HepG2 (cell line): Measurements from ENCODE around the gene TBL3. TPM values are rescaled to one million over a fixed set of nuclear protein-coding genes. Genes with fewer than 3 reads are reported as not detected.
A peak's percentile ranks its signal among the peaks of the same experiment; 100 is the strongest.

Source experiments
- AGO2 ChIP-seq: fragments of 200-400 bp; formaldehyde crosslinking; optimal IDR thresholded peaks from 2 replicates; pipeline ENCODE3; 2017; ENCODE audit warnings: mild to moderate bottlenecking, low read depth, low read length, moderate library complexity
- ASH2L ChIP-seq: fragments of 300-600, 200-600 bp; sonication (generic); IDR thresholded peaks from 2 replicates; pipeline ENCODE4 v1.7.0; 2017; ENCODE audit warnings: low read depth, mild to moderate bottlenecking, moderate library complexity, mixed read lengths, low read length; ENCODE audit not compliant: insufficient read length
- CBFB ChIP-seq: sonication (generic); formaldehyde crosslinking; IDR thresholded peaks from 2 replicates; pipeline ENCODE4 v1.4.0; 2020; ENCODE audit warnings: missing genetic modification reagents
- CCAR2 ChIP-seq: fragments of 200-400 bp; formaldehyde crosslinking; optimal IDR thresholded peaks from 2 replicates; pipeline ENCODE3; 2018; ENCODE audit warnings: low read depth, mild to moderate bottlenecking, low read length, moderate library complexity
- EEA1 ChIP-seq: sonication (generic); formaldehyde crosslinking; IDR thresholded peaks from 2 replicates; pipeline ENCODE4 v1.5.1; 2020; ENCODE audit warnings: mild to moderate bottlenecking, missing genetic modification reagents, borderline replicate concordance
- MAX ChIP-seq: IDR thresholded peaks from 2 replicates; pipeline ENCODE4 v1.6.1; 2012; ENCODE audit warnings: inconsistent platforms
- MEIS2 ChIP-seq: sonication (generic); formaldehyde crosslinking; IDR thresholded peaks from 2 replicates; pipeline ENCODE4 v1.9.0; 2021; ENCODE audit warnings: mild to moderate bottlenecking, missing genetic modification reagents
- MZF1 ChIP-seq: sonication (generic); formaldehyde crosslinking; IDR thresholded peaks from 2 replicates; pipeline ENCODE4 v1.8.1; 2023; ENCODE audit warnings: mild to moderate bottlenecking, missing genetic modification reagents, borderline replicate concordance
- NFE2L2 ChIP-seq: fragments of 150-350 bp; IDR thresholded peaks from 2 replicates; pipeline ENCODE4 v1.6.1; 2014; ENCODE audit warnings: low read length
- NR1H2 ChIP-seq: sonication (generic); formaldehyde crosslinking; IDR thresholded peaks from 2 replicates; pipeline ENCODE4 v1.8.1; 2022; ENCODE audit warnings: low read depth, missing genetic modification reagents, borderline replicate concordance
- NR2F6 ChIP-seq, 2 experiments: IDR thresholded peaks; 2 replicates each; pipeline ENCODE4 v1.6.1; 2016; ENCODE audit warnings: antibody characterized with exemption in 1 of 2, mild to moderate bottlenecking in 1 of 2
- SALL2 ChIP-seq: sonication (generic); formaldehyde crosslinking; IDR thresholded peaks from 2 replicates; pipeline ENCODE4 v1.8.1; 2023; ENCODE audit warnings: mild to moderate bottlenecking, missing genetic modification reagents, inconsistent platforms
- SP1 ChIP-seq, 2 experiments: fragments of 450-650 bp in 1 of 2; sonication (generic) in 1 of 2; formaldehyde crosslinking in 1 of 2; IDR thresholded peaks; 2 replicates each; pipeline versions ENCODE4 v1.4.0 to v1.6.1; 2016 to 2020; ENCODE audit warnings: missing genetic modification reagents in 1 of 2
- TCF7 ChIP-seq: sonication (generic); IDR thresholded peaks from 2 replicates; pipeline ENCODE4 v1.6.1; 2016; ENCODE audit warnings: antibody characterized with exemption, low read depth
- THYN1 ChIP-seq: sonication (generic); formaldehyde crosslinking; IDR thresholded peaks from 2 replicates; pipeline ENCODE4 v1.8.1; 2023; ENCODE audit warnings: low read depth, mild to moderate bottlenecking, moderate library complexity, missing genetic modification reagents, borderline replicate concordance
- ZBTB2 ChIP-seq: sonication (generic); formaldehyde crosslinking; IDR thresholded peaks from 2 replicates; pipeline ENCODE4 v1.8.0; 2022; ENCODE audit warnings: low read depth, missing genetic modification reagents
- ZBTB39 ChIP-seq: sonication (generic); formaldehyde crosslinking; IDR thresholded peaks from 2 replicates; pipeline ENCODE4 v1.5.0; 2020; ENCODE audit warnings: missing genetic modification reagents
- ZEB1 ChIP-seq: IDR thresholded peaks from 2 replicates; pipeline ENCODE4 v1.6.1; 2012; ENCODE audit warnings: mild to moderate bottlenecking, low read depth, inconsistent platforms; ENCODE audit not compliant: insufficient replicate concordance
- ZFAT ChIP-seq: sonication (generic); formaldehyde crosslinking; conservative IDR thresholded peaks from 2 replicates; pipeline ENCODE4 v1.8.1; 2023; ENCODE audit warnings: missing genetic modification reagents, inconsistent platforms
- ZFP36L1 ChIP-seq: sonication (generic); formaldehyde crosslinking; IDR thresholded peaks from 2 replicates; pipeline ENCODE4 v1.8.0; 2022; ENCODE audit warnings: mild to moderate bottlenecking, missing genetic modification reagents, moderate library complexity
- ZNF20 ChIP-seq: sonication (generic); formaldehyde crosslinking; IDR thresholded peaks from 2 replicates; pipeline ENCODE4 v1.4.0; 2020; ENCODE audit warnings: mild to moderate bottlenecking, moderate library complexity, missing genetic modification reagents
- ZNF354B ChIP-seq: sonication (generic); formaldehyde crosslinking; IDR thresholded peaks from 2 replicates; pipeline ENCODE4 v1.8.0; 2022; ENCODE audit warnings: mild to moderate bottlenecking, missing genetic modification reagents
- ZNF607 ChIP-seq: sonication (generic); formaldehyde crosslinking; IDR thresholded peaks from 2 replicates; pipeline ENCODE4 v1.5.1; 2020; ENCODE audit warnings: missing genetic modification reagents, mild to moderate bottlenecking, borderline replicate concordance
- ZNF784 ChIP-seq: sonication (generic); formaldehyde crosslinking; IDR thresholded peaks from 2 replicates; pipeline ENCODE4 v1.5.1; 2020; ENCODE audit warnings: missing genetic modification reagents, mild to moderate bottlenecking, borderline replicate concordance
- polyA plus RNA-seq, 8 experiments: library from polyadenylated mRNA; depleted of rRNA in 3 of 8; stranded (reverse) in 7 of 8; unstranded in 1 of 8; fragments of >200 nt; fragmentation: Illumina TruSeq in 4 of 8; extraction: Trizol in 4 of 8; gene quantifications; 2 replicates each; pipeline versions ENCODE4 v1.2.1 to v1.2.3, GENCODE V29; 2011 to 2016; ENCODE audit warnings: low read depth in 4 of 8, missing spikeins in 1 of 8, mixed read lengths in 1 of 8; ENCODE audit not compliant: insufficient read depth in 1 of 8
- total RNA-seq, 5 experiments: library from RNA; depleted of rRNA; stranded (reverse); fragments of >200 nt; fragmentation: Illumina TruSeq; extraction: Trizol; gene quantifications; 2 replicates each; pipeline ENCODE4 v1.2.3, GENCODE V29; 2016; ENCODE audit warnings: low read depth in 1 of 5

TBL3 gene
- total and polyA plus RNA-seq, 2 of the 13 experiments (the other 11 are each of a cell fraction or from before 2014, with no cell fraction given), result 16.8 to 38.0 TPM

- TF ChIP-seq MZF1 (CRISPR knock-in tag), result peak; percentile 57; the same call in 1 of the 2 replicates
- TF ChIP-seq ZNF354B (CRISPR knock-in tag), result no peak
- no peak for TF ChIP-seq ZBTB39 (CRISPR knock-in tag)
- TF ChIP-seq ZNF20 (CRISPR knock-in tag), result 0 out of 2 replicates have a peak, but pooled peaks have one; percentile 31
- peak; percentile 69 for TF ChIP-seq ASH2L
- peak; percentile 74; the same call in 1 of the 2 replicates for TF ChIP-seq SALL2 (CRISPR knock-in tag)
- no peak for TF ChIP-seq ZFAT
- 0 out of 2 replicates have a peak, but pooled peaks have one; percentile 19 for TF ChIP-seq NR1H2 (CRISPR knock-in tag)
- TF ChIP-seq EEA1 (CRISPR knock-in tag), result no peak
- no peak for TF ChIP-seq TCF7
- no peak for TF ChIP-seq ZEB1
- TF ChIP-seq ZNF607 (CRISPR knock-in tag), result peak; percentile 73
- no peak for TF ChIP-seq SP1 (IDR thresholded peaks at IDR 0.05)
- TF ChIP-seq SP1 (CRISPR knock-in tag; IDR thresholded peaks at IDR 0.05), result peak; percentile 87
- TF ChIP-seq ZNF784 (CRISPR knock-in tag), result 0 out of 2 replicates have a peak, but pooled peaks have one; percentile 59
- no peak for TF ChIP-seq CBFB (CRISPR knock-in tag)
- TF ChIP-seq NR2F6 (IDR thresholded peaks at IDR 0.05), result no peak
- peak; percentile 44; the same call in 1 of the 2 replicates for TF ChIP-seq NR2F6 (CRISPR knock-in tag; IDR thresholded peaks at IDR 0.05)
- TF ChIP-seq MEIS2 (CRISPR knock-in tag), result peak; percentile 64; the same call in 1 of the 2 replicates
- no peak for TF ChIP-seq THYN1
- TF ChIP-seq NFE2L2, result no peak
- peak; percentile 65; the same call in 1 of the 2 replicates for TF ChIP-seq ZFP36L1 (CRISPR knock-in tag)
- peak; percentile 97 for TF ChIP-seq AGO2
- TF ChIP-seq ZBTB2 (CRISPR knock-in tag), result peak; percentile 73
- no peak for TF ChIP-seq CCAR2
- TF ChIP-seq MAX, result peak; percentile 92
Observed at GRCh38 chr16:1964506-1965395, 7.1 kb upstream of the TBL3 start, which contains the start of gene RPS2 (continued).
